Hepatocyte (in vitro differentiated cells): Measurements from ENCODE around the gene BMP7. TPM values are rescaled to one million over a fixed set of nuclear protein-coding genes. Genes with fewer than 3 reads are reported as not detected.

ENCODE experiments used
- DNase-seq: peaks from one replicate; pipeline ENCODE4 v3.0.0-alpha.2; 2016; ENCODE audit warnings: low spot score
- H2AFZ ChIP-seq: fragments of 200-600 bp; sonication (generic); 2 replicates; pipeline ENCODE4 v1.6.0; 2016; ENCODE audit warnings: antibody characterized with exemption, mild to moderate bottlenecking
- H3K27ac ChIP-seq: fragments of 200-600 bp; sonication (generic); 2 replicates; pipeline ENCODE4 v1.5.1; 2016; ENCODE audit warnings: mild to moderate bottlenecking
- H3K27me3 ChIP-seq: fragments of 200-600 bp; sonication (generic); 2 replicates; pipeline ENCODE4 v1.6.1; 2016
- H3K36me3 ChIP-seq: fragments of 200-600 bp; sonication (generic); replicated peaks from 2 replicates; pipeline ENCODE4 v1.5.1; 2016; ENCODE audit warnings: low read depth; ENCODE audit not compliant: insufficient read depth
- H3K4me1 ChIP-seq: fragments of 200-600 bp; sonication (generic); 2 replicates; pipeline ENCODE4 v1.5.1; 2016; ENCODE audit warnings: mild to moderate bottlenecking, moderate library complexity; ENCODE audit not compliant: insufficient read depth
- H3K4me2 ChIP-seq: fragments of 200-600 bp; sonication (generic); 2 replicates; pipeline ENCODE4 v1.6.0; 2016
- H3K4me3 ChIP-seq: fragments of 200-600 bp; sonication (generic); 2 replicates; pipeline ENCODE4 v1.5.1; 2016; ENCODE audit warnings: mild to moderate bottlenecking
- H3K79me2 ChIP-seq: fragments of 200-600 bp; sonication (generic); 2 replicates; pipeline ENCODE4 v1.6.0; 2017; ENCODE audit warnings: mild to moderate bottlenecking
- H3K9me2 ChIP-seq: fragments of 200-600 bp; sonication (generic); replicated peaks from 2 replicates; pipeline ENCODE4 v1.6.0; 2017; ENCODE audit warnings: mild to moderate bottlenecking; ENCODE audit not compliant: insufficient read depth
- H3K9me3 ChIP-seq: fragments of 200-600 bp; sonication (generic); 2 replicates; pipeline ENCODE4 v1.5.1; 2016; ENCODE audit warnings: low read depth, mild to moderate bottlenecking
- H4K20me1 ChIP-seq: fragments of 200-600 bp; sonication (generic); 2 replicates; pipeline ENCODE4 v1.6.0; 2016; ENCODE audit warnings: mild to moderate bottlenecking; ENCODE audit not compliant: insufficient read depth, poor library complexity, severe bottlenecking
- CTCF ChIP-seq: fragments of 200-600 bp; sonication (generic); IDR thresholded peaks from 2 replicates; pipeline ENCODE4 v1.5.1; 2016; ENCODE audit warnings: antibody characterized with exemption, mild to moderate bottlenecking; ENCODE audit not compliant: poor library complexity
- EZH2 ChIP-seq: fragments of 200-600 bp; sonication (generic); IDR thresholded peaks from 2 replicates; pipeline ENCODE4 v1.6.1; 2016; ENCODE audit warnings: antibody characterized with exemption, mild to moderate bottlenecking, borderline replicate concordance
- EZH2phosphoT487 ChIP-seq: fragments of 200-600 bp; sonication (generic); IDR thresholded peaks from one replicate; pipeline ENCODE4 v1.6.1; 2018; ENCODE audit warnings: antibody characterized with exemption, mild to moderate bottlenecking, low read depth, moderate library complexity; ENCODE audit not compliant: unreplicated experiment, severe bottlenecking
- WGBS: methylation state at CpG from one replicate; pipeline ENCODE4 v1.1.6; 2016; ENCODE audit warnings: low lambda C conversion rate; ENCODE audit errors: missing lambda C conversion rate; 5-methylcytosine and 5-hydroxymethylcytosine counted together
- polyA plus RNA-seq: library from polyadenylated mRNA; unstranded; fragments of >200 nt; fragmentation: Nextera tagmentation; extraction: Ambion mirVana; gene quantifications from 2 replicates; pipeline ENCODE4 v1.2.1, GENCODE V29; 2016
- total RNA-seq: library from RNA; depleted of rRNA; stranded (reverse); fragments of >200 nt; gene quantifications from 2 replicates; pipeline ENCODE4 v1.2.3, GENCODE V29; 2014

The BMP7 gene
- total and polyA plus RNA-seq, 2 experiments from 2014 or later = 9.1 to 14.8 TPM

- Histone ChIP-seq H3K27me3 (no peaks in the 10 kb centered on the region), H3K27ac (no peak overlapping the region), H4K20me1 (no peaks in the 10 kb centered on the region), H3K4me1 (no peaks in the 10 kb centered on the region), H3K4me2 (no peak overlapping the region), H3K9me3 (no peaks in the 10 kb centered on the region), H3K79me2 (no peaks in the 10 kb centered on the region), H3K36me3 (no peaks in the 10 kb centered on the region), H2AFZ (no peak overlapping the region), H3K4me3 (no peak overlapping the region), H3K9me2 (no peaks in the 10 kb centered on the region)
- WGBS = 89% methylated on average over 20 of the region's 20 CpGs
- DNase-seq = no peak
- no peak for TF ChIP-seq CTCF
These were observed 70.9 kb downstream of the BMP7 start for GRCh38 chr20:57195469-57196100.

- no peaks in the 10 kb centered on the region for H3K27me3 ChIP-seq
- no peaks in the 10 kb centered on the region for H3K79me2 ChIP-seq
- H3K4me1 ChIP-seq = no peaks in the 10 kb centered on the region
- no peaks in the 10 kb centered on the region for H3K9me3 ChIP-seq
- H3K4me2 ChIP-seq = no peak overlapping the region
- H3K27ac ChIP-seq = no peak overlapping the region
- no peak overlapping the region for H3K4me3 ChIP-seq
- no peak for TF ChIP-seq EZH2
- TF ChIP-seq CTCF = no peak
- no peak for TF ChIP-seq EZH2phosphoT487
- no peaks in the 10 kb centered on the region for H3K9me2 ChIP-seq
- no peaks in the 10 kb centered on the region for H4K20me1 ChIP-seq
- H2AFZ ChIP-seq = no peak overlapping the region
- WGBS = 98% methylated on average over 10 of the region's 10 CpGs
- H3K36me3 ChIP-seq = no peaks in the 10 kb centered on the region
- DNase-seq = no peak
These were observed 71.4 kb downstream of the BMP7 start for GRCh38 chr20:57195023-57195422.

- Histone ChIP-seq H3K79me2 (no peaks in the 10 kb centered on the region), H2AFZ (no peak overlapping the region), H3K27ac (no peak overlapping the region), H3K4me3 (no peak overlapping the region), H3K4me1 (no peaks in the 10 kb centered on the region), H3K36me3 (no peaks in the 10 kb centered on the region), H3K27me3 (no peaks in the 10 kb centered on the region), H3K9me3 (no peaks in the 10 kb centered on the region), H4K20me1 (no peaks in the 10 kb centered on the region), H3K4me2 (no peak overlapping the region), H3K9me2 (no peaks in the 10 kb centered on the region)
- TF ChIP-seq CTCF = no peak
- TF ChIP-seq EZH2phosphoT487 = no peak
- no peak for TF ChIP-seq EZH2
- WGBS = 96% methylated on average over 7 of the region's 7 CpGs
- no peak for DNase-seq
These were observed 72.3 kb downstream of the BMP7 start for GRCh38 chr20:57194154-57194553.

GRCh38 chr20:57193094-57193493, 73.3 kb downstream of the BMP7 start:
- no peak overlapping the region for H3K4me3 ChIP-seq
- WGBS = 96% methylated on average over 13 of the region's 13 CpGs

More at GRCh38 chr20:57193094-57193493, 73.3 kb downstream of the BMP7 start:
- Histone ChIP-seq H2AFZ (no peak overlapping the region), H3K9me2 (no peaks in the 10 kb centered on the region), H3K27ac (no peak overlapping the region), H3K4me2 (no peak overlapping the region), H3K9me3 (no peaks in the 10 kb centered on the region), H3K79me2 (no peaks in the 10 kb centered on the region), H4K20me1 (no peaks in the 10 kb centered on the region), H3K4me1 (no peaks in the 10 kb centered on the region), H3K27me3 (no peaks in the 10 kb centered on the region), H3K36me3 (no peaks in the 10 kb centered on the region)
- no peak for DNase-seq
- TF ChIP-seq EZH2 = no peak
- TF ChIP-seq CTCF = no peak
- TF ChIP-seq EZH2phosphoT487 = no peak
